Transverse colon (tissue), 3 donors: ENCODE data around the gene MARCHF9.
"Not testable (repeated sequence)": the region's sequence is repeated elsewhere in the genome, so short reads cannot be mapped to it uniquely, and the experiment has no call there.

ENCODE experiments used
- POLR2A ChIP-seq: fragments of 450-650 bp; IDR thresholded peaks from one replicate; pipeline ENCODE4 v1.6.1; 2016; ENCODE audit warnings: antibody characterized with exemption, mild to moderate bottlenecking, moderate library complexity
- TF ChIP-seq, protein P1 (sequence below), 5 experiments: fragments of 200-600 bp in 3 of 5; fragments of 450-650 bp in 2 of 5; sonication (generic) in 3 of 5; IDR thresholded peaks; 1 replicate in 2 of 5; 2 replicates in 3 of 5; pipeline ENCODE4 v1.5.1; 2016 to 2017; ENCODE audit warnings: antibody characterized with exemption in 5 of 5, inconsistent platforms in 3 of 5, mild to moderate bottlenecking in 2 of 5, moderate library complexity in 1 of 5

DNA sequence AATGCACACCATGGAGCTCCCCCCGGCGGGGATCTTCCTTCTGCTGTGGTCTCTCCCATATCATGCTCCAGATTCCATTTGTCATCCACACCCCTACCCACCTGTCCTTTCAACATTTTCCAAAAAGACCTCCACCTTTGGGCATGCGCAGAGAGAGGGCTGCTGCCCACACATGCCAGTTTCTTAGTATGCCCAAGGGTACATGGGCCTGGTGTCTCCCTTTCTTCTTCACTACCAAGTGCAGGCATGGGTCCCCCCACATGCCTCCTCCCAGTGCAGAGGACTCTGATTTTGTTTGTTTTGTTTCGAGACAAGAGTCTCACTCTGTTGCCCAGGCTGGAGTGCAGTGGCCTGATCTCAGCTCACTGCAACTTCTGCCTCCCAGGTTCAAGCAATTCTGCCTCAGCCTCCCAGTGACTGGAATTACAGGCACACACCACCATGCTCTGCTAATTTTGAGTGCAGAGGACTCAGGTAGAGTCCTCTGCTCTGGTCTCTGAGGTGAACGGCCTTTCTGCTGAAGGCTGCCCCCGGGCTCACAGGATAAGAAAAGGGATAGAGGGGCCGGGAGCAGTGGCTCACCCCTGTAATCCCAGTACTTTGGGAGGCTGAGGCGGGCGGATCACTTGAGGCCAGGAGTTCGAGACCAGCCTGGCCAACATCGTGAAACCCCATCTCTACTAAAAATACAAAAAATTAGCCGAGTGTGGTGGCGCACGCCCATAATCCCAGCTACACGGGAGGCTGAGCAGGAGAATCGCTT is 32.9 kb upstream of the MARCHF9 start:
- TF ChIP-seq, protein P1, sequence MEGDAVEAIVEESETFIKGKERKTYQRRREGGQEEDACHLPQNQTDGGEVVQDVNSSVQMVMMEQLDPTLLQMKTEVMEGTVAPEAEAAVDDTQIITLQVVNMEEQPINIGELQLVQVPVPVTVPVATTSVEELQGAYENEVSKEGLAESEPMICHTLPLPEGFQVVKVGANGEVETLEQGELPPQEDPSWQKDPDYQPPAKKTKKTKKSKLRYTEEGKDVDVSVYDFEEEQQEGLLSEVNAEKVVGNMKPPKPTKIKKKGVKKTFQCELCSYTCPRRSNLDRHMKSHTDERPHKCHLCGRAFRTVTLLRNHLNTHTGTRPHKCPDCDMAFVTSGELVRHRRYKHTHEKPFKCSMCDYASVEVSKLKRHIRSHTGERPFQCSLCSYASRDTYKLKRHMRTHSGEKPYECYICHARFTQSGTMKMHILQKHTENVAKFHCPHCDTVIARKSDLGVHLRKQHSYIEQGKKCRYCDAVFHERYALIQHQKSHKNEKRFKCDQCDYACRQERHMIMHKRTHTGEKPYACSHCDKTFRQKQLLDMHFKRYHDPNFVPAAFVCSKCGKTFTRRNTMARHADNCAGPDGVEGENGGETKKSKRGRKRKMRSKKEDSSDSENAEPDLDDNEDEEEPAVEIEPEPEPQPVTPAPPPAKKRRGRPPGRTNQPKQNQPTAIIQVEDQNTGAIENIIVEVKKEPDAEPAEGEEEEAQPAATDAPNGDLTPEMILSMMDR (IDR thresholded peaks at IDR 0.05), result not testable (repeated sequence)
- not testable (repeated sequence) for TF ChIP-seq POLR2A
